ENCODE results near the gene METRN. TPM values are rescaled to one million over a fixed set of nuclear protein-coding genes. Genes with fewer than 3 reads are reported as not detected.
"Not testable (repeated sequence)": the region's sequence is repeated elsewhere in the genome, so short reads cannot be mapped to it uniquely, and the experiment has no call there.

The METRN gene
- total RNA-seq, 2 donors from 2014 or later: 11.1 to 11.7 TPM

GRCh38 chr16:704552-705380, 10.2 kb upstream of the METRN start:
- no peaks in the 10 kb centered on the region for H3K9me3 Mint-ChIP-seq
- DNase-seq: no peak
- H3K27ac Mint-ChIP-seq: no peak overlapping the region
- H3K27me3 Mint-ChIP-seq (ENCODE audit: low read depth): peaks cover 53% of the 10 kb centered on the region
- peak overlapping the region in 1 of 2 donors; percentile 27 for H3K4me3 Mint-ChIP-seq
- no peaks in the 10 kb centered on the region for H3K36me3 Mint-ChIP-seq (ENCODE audit: insufficient read depth in 2 of 2)
- ATAC-seq (replicated peaks in 1 of 2): no peak
- H3K4me1 Mint-ChIP-seq (ENCODE audit: low read depth): no peaks in the 10 kb centered on the region

- DNase-seq (no peak), ATAC-seq (replicated peaks in 1 of 2) (no peak)
- peaks cover 53% of the 10 kb centered on the region for H3K27me3 Mint-ChIP-seq (ENCODE audit: low read depth)
- H3K4me1 Mint-ChIP-seq (ENCODE audit: low read depth): no peaks in the 10 kb centered on the region
- H3K4me3 Mint-ChIP-seq: no peak within 1 kb of the TSS
- no peaks in the 10 kb centered on the region for H3K9me3 Mint-ChIP-seq
- no peak within 1 kb of the TSS for H3K27ac Mint-ChIP-seq
- H3K36me3 Mint-ChIP-seq (ENCODE audit: insufficient read depth in 2 of 2): no peaks in the 10 kb centered on the region
Observed at GRCh38 chr16:705431-706188, 9.3 kb upstream of the METRN start, which contains the start of gene FBXL16. FBXL16 (minus strand) TSS chr16:705801; CDS start chr16:697405, 8,396 bp downstream.

GRCh38 chr16:706189-707061, 8.5 kb upstream of the METRN start:
- Mint-ChIP-seq H3K9me3 (no peaks in the 10 kb centered on the region), H3K36me3 (ENCODE audit: insufficient read depth in 2 of 2) (no peaks in the 10 kb centered on the region), H3K27ac (no peak overlapping the region), H3K4me1 (ENCODE audit: low read depth) (no peaks in the 10 kb centered on the region), H3K27me3 (ENCODE audit: low read depth) (peaks cover 49% of the 10 kb centered on the region), H3K4me3 (no peak overlapping the region)
- no peak for ATAC-seq (replicated peaks in 1 of 2)
- DNase-seq: no peak

GRCh38 chr16:707062-707538, 7.8 kb upstream of the METRN start:
- no peaks in the 10 kb centered on the region for H3K36me3 Mint-ChIP-seq (ENCODE audit: insufficient read depth in 2 of 2)
- DNase-seq (no peak), ATAC-seq (replicated peaks in 1 of 2) (no peak)
- H3K4me1 Mint-ChIP-seq (ENCODE audit: low read depth): no peaks in the 10 kb centered on the region
- H3K4me3 Mint-ChIP-seq: no peak overlapping the region
- no peaks in the 10 kb centered on the region for H3K9me3 Mint-ChIP-seq
- peaks cover 42% of the 10 kb centered on the region for H3K27me3 Mint-ChIP-seq (ENCODE audit: low read depth)
- no peak overlapping the region for H3K27ac Mint-ChIP-seq

GRCh38 chr16:708019-708418, 6.9 kb upstream of the METRN start:
- ATAC-seq (replicated peaks in 1 of 2): no peak
- Mint-ChIP-seq H3K4me3 (no peak overlapping the region), H3K36me3 (ENCODE audit: insufficient read depth in 2 of 2) (no peaks in the 10 kb centered on the region), H3K27ac (no peak overlapping the region), H3K9me3 (no peaks in the 10 kb centered on the region), H3K27me3 (ENCODE audit: low read depth) (peaks cover 39% of the 10 kb centered on the region), H3K4me1 (ENCODE audit: low read depth) (peaks cover 4% of the 10 kb centered on the region)
- no peak for DNase-seq

- peaks cover 37% of the 10 kb centered on the region for H3K27me3 Mint-ChIP-seq (ENCODE audit: low read depth)
- no peaks in the 10 kb centered on the region for H3K9me3 Mint-ChIP-seq
- DNase-seq: no peak
- no peak overlapping the region for H3K4me3 Mint-ChIP-seq
- no peak for ATAC-seq (replicated peaks in 1 of 2)
- H3K27ac Mint-ChIP-seq: no peak overlapping the region
- H3K36me3 Mint-ChIP-seq (ENCODE audit: insufficient read depth in 2 of 2): no peaks in the 10 kb centered on the region
- H3K4me1 Mint-ChIP-seq (ENCODE audit: low read depth): peaks cover 4% of the 10 kb centered on the region
Observed at GRCh38 chr16:708959-709358, 6.0 kb upstream of the METRN start.

GRCh38 chr16:709566-710499, 5.1 kb upstream of the METRN start:
- ATAC-seq (replicated peaks in 1 of 2): no peak
- Mint-ChIP-seq H3K4me3 (no peak overlapping the region), H3K27ac (no peak overlapping the region)

GRCh38 chr16:710500-711075, 4.3 kb upstream of the METRN start:
- no peak overlapping the region for H3K4me3 Mint-ChIP-seq
- H3K27me3 Mint-ChIP-seq (ENCODE audit: low read depth): peaks cover 31% of the 10 kb centered on the region
- H3K9me3 Mint-ChIP-seq: no peaks in the 10 kb centered on the region
- no peaks in the 10 kb centered on the region for H3K36me3 Mint-ChIP-seq (ENCODE audit: insufficient read depth in 2 of 2)
- ATAC-seq (replicated peaks in 1 of 2) (no peak), DNase-seq (no peak)
- H3K4me1 Mint-ChIP-seq (ENCODE audit: low read depth): peaks cover 4% of the 10 kb centered on the region
- H3K27ac Mint-ChIP-seq: no peak overlapping the region

More at GRCh38 chr16:709566-710499, 5.1 kb upstream of the METRN start:
- no peaks in the 10 kb centered on the region for H3K9me3 Mint-ChIP-seq
- H3K4me1 Mint-ChIP-seq (ENCODE audit: low read depth): peaks cover 4% of the 10 kb centered on the region
- H3K36me3 Mint-ChIP-seq (ENCODE audit: insufficient read depth in 2 of 2): no peaks in the 10 kb centered on the region
- peaks cover 31% of the 10 kb centered on the region for H3K27me3 Mint-ChIP-seq (ENCODE audit: low read depth)
- DNase-seq: no peak

GRCh38 chr16:711084-711483, 3.8 kb upstream of the METRN start:
- Mint-ChIP-seq H3K4me3 (no peak overlapping the region), H3K9me3 (no peaks in the 10 kb centered on the region), H3K4me1 (ENCODE audit: low read depth) (peaks cover 4% of the 10 kb centered on the region), H3K36me3 (ENCODE audit: insufficient read depth in 2 of 2) (no peaks in the 10 kb centered on the region), H3K27ac (no peak overlapping the region), H3K27me3 (ENCODE audit: low read depth) (peaks cover 31% of the 10 kb centered on the region)
- DNase-seq (no peak), ATAC-seq (replicated peaks in 1 of 2) (no peak)

GRCh38 chr16:711548-712320, 3.2 kb upstream of the METRN start:
- Mint-ChIP-seq H3K9me3 (no peaks in the 10 kb centered on the region), H3K36me3 (ENCODE audit: insufficient read depth in 2 of 2) (no peaks in the 10 kb centered on the region), H3K27ac (no peak overlapping the region), H3K4me3 (no peak overlapping the region), H3K27me3 (ENCODE audit: low read depth) (peaks cover 26% of the 10 kb centered on the region), H3K4me1 (ENCODE audit: low read depth) (peaks cover 10% of the 10 kb centered on the region)
- peak; percentile 63 to 67 for ATAC-seq (replicated peaks in 1 of 2)
- peak; percentile 86 to 90 for DNase-seq

- ATAC-seq (replicated peaks in 1 of 2); H3K4me3 Mint-ChIP-seq; H3K4me1 Mint-ChIP-seq (ENCODE audit: low read depth); H3K9me3 Mint-ChIP-seq; H3K36me3 Mint-ChIP-seq (ENCODE audit: insufficient read depth in 2 of 2); H3K27ac Mint-ChIP-seq: not testable (repeated sequence)
- H3K27me3 Mint-ChIP-seq (ENCODE audit: low read depth): peaks cover 15% of the 10 kb centered on the region
- peak; percentile 70 to 74 for DNase-seq
Observed at GRCh38 chr16:712740-713250, 2.1 kb upstream of the METRN start.
